Thyroid gland (tissue), 4 donors: Measurements from ENCODE around the gene MPI.

ENCODE experiments used
- CTCF ChIP-seq, 6 experiments: fragments of 200-600 bp in 3 of 6; fragments of 450-650 bp in 3 of 6; sonication (generic) in 3 of 6; IDR thresholded peaks; one replicate each; pipeline ENCODE4 v1.5.1; 2016 to 2019; ENCODE audit warnings: antibody characterized with exemption in 6 of 6, mild to moderate bottlenecking in 2 of 6, inconsistent platforms in 1 of 6, moderate library complexity in 1 of 6
- POLR2A ChIP-seq, 2 donors: fragments of 450-650 bp; IDR thresholded peaks; one replicate each; pipeline ENCODE4 v1.6.1; 2017; ENCODE audit warnings: antibody characterized with exemption in 2 of 2, mild to moderate bottlenecking in 2 of 2, moderate library complexity in 1 of 2

GRCh38 chr15:74863239-74864056, 26.4 kb upstream of the MPI start:
- no peak for TF ChIP-seq CTCF (IDR thresholded peaks at IDR 0.05)
- no peak for TF ChIP-seq POLR2A (IDR thresholded peaks at IDR 0.05)
